NCI-H748 treated with DMSO at 0.1 percent for 48 hours (cell line): ENCODE data around the gene UBAC2.
A peak's percentile ranks its signal among the peaks of the same experiment; 100 is the strongest.

Source experiments
- DNase-seq: peaks from one replicate; lab custom pipeline; 2025; lab: John Stamatoyannopoulos, UW

Gene UBAC2, protein sequence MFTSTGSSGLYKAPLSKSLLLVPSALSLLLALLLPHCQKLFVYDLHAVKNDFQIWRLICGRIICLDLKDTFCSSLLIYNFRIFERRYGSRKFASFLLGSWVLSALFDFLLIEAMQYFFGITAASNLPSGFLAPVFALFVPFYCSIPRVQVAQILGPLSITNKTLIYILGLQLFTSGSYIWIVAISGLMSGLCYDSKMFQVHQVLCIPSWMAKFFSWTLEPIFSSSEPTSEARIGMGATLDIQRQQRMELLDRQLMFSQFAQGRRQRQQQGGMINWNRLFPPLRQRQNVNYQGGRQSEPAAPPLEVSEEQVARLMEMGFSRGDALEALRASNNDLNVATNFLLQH

DNA sequence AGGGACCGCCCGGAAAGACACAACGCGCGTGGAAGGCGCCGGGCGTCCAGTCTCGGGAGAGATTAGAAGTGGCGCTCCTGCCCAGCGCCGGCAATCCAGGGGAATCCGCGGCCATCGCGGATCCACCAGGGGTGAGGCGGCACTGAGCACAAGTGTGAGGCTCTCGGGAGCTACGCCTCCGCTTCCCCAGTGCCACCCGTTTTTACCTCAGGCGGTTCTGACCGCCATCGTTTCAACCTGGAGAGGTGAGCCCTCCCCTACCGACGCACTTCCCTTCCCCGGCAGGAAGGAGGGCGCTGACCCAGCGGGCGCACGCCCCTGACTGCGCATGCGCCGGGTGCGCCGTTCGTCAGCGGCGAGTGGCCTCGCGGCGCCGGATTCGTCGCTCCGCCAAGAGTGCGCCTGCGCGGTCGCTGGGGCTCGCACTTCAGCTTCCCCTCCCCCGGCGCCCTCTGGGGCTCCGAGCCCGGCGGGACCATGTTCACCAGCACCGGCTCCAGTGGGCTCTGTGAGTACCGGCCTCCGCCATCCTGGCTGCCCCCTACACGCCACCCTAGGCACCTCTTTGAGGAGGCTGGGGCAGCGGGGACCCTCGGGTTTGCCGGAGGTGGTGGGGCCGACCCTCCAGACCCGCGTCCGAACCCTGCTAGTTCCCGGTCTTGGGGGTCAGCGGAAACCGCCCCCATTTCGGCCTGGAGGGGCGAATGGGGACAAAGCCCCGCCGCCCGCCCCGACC is at the start of gene UBAC2:
Gene UBAC2 (plus strand): TSS at position 423 of the 736 bp plus-strand sequence. CDS start 55 bp downstream, at position 478.
- peak; percentile 80 for DNase-seq

DNA sequence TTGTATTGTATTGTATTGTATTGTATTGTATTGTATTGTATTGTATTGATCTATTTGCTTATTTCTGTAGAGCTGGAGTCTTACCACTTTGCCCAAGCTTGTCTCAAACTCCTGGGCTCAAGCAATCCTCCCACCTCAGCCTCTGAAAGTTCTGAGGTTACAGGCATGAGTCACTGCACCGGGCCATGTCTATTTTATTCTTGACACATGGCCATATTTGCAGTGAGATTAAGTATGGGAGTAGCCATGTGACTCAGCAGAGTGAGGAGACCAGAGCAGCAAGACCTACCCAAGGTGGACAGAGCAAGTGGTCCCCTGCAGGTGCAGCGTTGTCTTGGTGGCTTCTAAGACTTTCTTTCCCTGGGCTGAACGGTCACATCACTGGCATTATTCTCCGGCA is 49.1 kb upstream of the UBAC2 start:
- DNase-seq: no peak

DNA sequence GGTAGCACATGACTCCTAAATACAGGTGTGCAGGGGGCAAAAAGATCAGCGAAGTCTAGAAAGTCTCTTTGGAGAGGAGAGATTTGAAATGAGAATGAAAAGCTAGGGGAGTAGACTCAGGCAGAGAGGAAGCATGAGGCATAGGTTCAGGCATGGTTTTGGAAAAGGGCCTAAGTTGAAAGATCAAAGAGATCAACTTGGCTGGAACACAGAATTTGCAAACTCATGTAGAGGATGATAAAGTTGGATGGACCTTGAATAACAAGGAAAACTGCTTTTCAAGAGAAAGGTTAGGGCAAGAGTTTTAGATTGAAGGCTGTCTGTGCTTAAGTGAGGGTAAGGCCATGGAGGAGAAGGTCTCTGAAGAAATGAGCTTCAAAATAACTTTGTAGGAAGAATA is 47.4 kb upstream of the UBAC2 start:
- no peak for DNase-seq

DNA sequence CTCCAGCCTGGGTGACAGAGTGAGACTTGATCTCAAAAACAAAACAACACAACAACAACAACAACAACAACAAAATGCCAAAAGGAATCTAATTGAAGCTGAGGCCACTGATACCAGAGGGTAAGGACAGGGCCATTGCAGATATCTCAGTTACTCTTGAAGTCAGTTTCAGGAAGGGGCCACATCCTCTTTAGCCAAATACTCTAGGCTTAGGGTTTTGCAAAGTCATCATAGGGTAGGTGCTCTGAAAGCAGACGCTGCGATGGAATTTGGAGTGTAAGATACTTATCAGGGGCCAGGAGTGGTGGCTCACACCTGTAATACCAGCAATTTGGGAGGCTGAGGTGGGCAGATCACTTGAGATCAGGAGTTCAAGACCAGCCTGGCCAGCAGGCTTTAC is 46.6 kb upstream of the UBAC2 start:
- no peak for DNase-seq

DNA sequence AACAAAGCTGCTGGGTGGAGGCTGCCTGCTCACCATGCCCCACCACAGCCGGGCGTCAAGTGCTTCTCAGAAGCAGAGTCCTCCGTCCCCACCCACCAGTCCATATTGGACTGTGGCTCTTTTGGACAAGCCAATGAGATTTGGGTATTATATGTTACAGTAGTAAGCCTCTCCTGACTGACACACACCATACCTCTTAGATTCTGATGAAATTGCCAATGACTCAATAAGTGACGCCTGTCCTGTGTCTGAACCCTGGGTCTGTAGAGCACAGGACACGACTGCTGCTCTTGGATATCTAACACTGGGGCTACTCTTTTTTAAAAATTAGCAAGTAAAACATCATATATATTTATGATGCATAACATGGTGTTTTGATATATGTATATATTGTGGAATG is 44.8 kb upstream of the UBAC2 start:
- no peak for DNase-seq

DNA sequence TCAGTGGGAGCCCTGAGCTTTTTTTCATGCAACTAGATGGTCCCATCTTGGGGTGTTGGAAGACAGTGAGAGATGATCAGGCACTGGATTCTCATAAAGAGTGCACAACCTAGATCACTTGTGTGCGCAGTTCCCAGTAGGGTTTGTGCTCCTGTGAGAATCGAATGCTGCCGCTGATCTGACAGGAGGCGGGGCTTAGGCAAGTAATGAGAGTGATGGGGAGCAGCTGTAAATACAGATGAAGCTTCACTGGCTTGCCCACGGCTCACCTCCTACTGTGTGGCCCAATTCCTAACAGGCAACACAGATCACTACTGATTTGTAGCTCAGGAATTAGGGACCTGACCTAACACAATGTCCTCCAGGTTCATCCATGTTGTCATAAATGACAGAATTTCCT is 43.6 kb upstream of the UBAC2 start:
- DNase-seq: no peak

DNA sequence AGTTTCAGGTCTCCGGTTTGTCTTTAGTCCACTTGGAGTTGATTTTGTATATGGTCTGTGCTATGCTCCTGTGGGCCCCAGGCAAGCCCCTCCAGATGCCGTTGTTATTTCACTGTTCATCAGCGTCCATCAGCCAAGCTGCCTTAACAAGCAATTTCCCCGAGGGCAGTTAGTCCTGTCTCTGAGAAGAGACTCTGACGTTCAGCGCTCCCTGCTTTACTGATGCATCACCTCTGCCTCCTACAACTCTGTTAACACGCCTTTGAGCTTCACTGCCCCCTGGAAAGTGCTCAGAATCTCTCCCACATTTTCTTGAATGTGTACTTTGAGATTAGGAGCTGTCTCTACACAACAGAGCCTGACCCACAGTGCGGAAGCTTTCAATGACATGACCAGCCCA is 41.8 kb upstream of the UBAC2 start:
- no peak for DNase-seq

DNA sequence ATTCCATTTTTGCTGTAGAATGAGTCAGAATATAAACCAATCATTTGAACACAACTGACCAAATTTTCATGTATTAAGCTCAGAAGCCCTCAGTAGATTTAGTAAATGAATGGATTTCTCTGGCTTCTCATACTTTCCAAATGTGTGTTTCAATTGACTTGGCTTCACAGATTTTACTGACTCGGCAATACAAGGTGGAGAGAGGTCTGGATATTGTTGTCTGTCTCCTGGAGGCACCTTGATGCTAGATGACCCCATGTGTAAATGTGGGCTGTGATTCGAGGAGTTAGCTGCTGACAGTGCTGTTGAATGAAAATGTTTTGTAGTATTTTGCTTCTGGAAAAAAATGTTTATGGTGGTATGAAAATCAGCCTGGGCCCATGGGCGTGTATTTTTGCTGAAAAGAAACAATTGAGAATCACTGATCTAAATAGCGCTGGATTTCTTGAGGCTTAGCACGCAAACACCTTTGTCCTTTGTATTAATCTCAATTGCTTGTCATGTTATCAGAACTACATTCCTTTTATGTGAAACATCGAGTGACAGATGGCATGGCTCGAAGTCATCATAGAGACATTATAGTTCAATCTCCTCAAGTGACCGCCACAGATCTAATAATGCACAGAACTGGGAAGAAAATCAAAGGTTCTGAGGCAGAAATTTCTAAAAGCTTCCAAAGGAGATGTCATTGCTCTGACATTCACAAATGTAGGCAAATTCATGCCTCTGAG is 41.2 kb upstream of the UBAC2 start:
- DNase-seq: no peak

DNA sequence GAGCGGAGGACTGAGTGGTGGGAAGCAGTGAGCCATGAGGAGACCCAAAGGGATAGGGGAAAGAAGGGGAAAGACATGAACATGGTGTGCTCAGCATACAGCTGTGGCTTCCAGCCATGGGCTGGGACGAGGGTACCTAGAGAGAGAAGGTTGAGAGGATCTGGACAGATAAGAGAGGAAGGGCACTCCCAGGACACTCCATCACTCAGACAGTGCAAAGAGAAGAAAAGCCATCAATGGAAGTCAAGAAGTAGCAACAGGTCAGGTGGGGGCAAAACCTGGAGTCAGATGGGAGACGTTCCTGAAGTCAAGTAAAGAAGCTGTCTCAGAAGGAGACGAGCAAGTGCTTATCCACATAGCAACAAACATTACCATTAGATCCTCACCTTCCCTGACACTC is 40.2 kb upstream of the UBAC2 start:
- no peak for DNase-seq

DNA sequence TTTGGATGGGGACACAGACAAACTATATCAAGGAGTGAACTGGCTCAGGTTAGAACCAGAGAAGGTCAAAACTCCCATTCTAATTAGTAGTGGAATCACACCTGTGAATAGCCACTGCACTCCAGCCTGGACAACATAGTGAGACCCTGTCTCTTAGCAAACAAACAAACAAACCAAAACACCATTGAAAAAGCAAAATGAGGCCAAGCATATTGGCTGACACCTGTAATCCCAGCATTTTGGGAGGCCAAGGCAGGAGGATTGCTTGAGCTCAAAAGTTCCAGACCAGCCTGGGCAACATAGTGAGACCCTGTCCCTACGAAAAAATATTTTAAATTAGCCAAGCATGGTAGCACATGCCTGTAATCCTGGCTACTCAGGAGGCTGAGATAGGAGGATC is 39.1 kb upstream of the UBAC2 start:
- no peak for DNase-seq

DNA sequence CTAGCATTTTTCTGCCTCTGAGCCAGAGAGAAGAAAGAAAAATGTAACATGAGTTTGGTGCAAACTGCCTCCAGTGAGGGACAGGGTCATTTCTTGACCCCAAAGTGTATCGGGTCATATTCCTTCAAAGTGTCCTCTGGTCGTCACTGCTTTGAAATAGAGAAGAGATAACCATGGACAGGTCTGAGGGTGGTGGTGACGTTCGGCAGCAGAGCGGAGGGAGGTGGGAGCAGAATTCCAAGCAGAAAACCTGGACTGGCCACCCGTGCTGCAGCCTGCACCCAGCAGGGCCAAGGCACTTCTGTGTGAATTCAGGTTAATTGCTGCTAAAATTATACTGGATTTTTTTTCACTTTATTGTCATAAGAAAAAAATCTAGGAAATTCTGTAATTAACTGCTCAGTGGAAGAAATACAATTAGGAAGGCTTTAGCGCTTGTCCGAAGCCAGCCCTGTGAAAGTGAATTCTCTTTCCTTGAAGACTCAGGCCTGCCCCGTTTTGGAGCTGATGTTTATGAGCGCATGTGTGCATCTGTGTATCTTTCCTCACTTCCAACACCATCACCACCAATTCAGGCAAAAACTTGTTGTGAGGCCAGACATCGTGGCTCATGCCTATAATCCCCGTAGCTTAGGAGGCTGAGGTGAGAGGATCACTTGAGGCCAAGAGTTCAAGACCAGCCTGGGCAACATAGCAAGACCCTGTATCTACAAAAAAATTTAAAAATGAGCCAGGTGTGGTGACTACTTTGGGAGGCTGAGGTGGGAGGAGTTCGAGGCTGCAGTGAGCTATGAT is 37.9 kb upstream of the UBAC2 start:
- no peak for DNase-seq

DNA sequence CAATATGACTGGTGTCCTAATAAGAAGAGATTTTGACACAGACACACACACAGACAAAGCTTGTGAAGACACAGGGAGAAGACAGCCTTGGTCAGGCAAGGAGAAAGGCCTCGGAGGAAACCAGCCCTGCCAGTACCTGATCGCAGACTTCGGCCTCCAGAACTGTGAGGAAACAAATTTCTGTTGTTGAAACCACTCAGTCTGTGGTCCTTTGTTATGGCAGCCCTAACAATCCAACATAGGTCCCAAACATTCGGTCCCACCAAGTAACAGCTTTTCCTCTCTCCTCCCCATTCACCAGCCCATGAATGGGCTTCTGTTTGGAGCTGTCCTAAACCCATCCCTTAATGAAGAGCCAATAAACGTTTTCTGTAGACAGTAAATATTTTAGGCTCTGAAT is 36.4 kb upstream of the UBAC2 start:
- DNase-seq: no peak

DNA sequence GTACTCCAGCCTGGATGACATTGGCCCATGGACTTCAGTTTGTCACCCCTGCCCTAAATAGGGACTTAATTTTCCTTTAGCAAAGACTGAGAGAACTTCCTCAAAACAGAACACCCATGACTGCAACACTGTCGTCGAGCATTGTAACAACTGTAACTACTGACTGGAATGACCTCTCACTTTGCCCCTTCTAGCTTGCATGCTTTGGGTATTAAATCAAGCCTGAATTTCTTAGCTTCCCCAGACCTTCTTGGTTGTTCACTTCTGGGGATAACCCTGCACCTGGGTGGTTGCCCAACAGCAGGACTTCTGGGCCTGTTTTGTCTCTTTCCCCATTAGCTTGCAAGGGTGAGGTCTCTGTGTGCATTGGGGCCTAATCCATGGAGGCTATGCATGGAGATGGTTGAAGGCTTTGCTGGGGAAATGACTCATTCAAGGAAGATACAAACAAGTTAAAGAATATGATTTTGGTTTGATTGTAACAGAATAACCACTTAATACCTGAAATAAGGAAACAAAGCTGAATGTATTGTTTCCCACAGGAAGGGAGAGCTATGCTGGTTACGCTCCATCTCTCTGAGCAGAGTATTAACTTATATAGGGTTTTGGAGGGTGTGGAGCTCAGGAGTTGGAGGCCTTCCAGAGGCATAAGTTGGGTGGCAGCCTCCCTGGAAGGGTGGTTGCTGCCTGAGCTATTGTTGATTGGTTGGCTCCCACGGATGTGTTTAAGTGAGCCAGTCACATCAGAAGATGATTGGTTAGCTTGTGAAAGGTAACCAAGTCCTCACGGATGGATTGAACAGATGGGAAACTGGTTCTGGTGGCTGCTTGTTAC is 34.7 kb upstream of the UBAC2 start:
- DNase-seq: no peak

DNA sequence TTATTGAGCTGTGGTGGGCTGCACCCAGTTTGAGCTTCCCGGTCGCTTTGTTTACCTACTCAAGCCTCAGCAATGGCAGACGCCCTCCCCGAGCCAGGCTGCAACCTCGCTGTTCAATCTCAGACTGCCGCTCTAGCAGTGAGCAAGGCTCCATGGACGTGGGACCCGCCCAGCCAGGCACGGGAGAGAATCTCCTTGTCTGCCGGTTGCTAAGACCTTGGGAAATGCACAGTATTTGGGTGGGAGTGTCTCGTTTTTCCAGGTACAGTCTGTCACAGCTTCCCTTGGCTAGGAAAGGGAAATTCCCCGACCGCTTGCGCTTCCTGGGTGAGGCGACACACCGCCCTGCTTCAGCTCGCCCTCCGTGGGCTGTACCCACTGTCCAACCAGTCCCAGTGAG is 27.7 kb upstream of the UBAC2 start:
- DNase-seq: no peak

DNA sequence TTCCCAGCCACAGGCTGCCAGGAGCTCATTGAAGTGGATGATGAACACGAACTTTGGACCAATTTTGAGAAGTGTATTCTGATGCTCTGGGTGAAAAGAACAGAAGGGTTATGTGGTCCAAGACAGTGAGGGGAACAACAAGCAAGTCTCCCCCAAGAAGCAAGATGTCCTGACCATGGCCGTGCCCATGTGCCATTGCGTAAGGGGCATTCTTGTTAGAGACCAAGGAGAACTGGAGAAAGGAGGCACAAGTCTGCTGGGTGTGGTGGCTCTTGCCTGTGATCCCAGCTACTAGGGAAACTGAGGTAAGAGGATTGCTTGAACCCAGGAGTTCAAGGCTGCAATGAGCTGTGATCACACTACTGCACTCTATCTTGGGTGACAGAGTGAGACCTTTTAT is 27.0 kb upstream of the UBAC2 start:
- DNase-seq: no peak

DNA sequence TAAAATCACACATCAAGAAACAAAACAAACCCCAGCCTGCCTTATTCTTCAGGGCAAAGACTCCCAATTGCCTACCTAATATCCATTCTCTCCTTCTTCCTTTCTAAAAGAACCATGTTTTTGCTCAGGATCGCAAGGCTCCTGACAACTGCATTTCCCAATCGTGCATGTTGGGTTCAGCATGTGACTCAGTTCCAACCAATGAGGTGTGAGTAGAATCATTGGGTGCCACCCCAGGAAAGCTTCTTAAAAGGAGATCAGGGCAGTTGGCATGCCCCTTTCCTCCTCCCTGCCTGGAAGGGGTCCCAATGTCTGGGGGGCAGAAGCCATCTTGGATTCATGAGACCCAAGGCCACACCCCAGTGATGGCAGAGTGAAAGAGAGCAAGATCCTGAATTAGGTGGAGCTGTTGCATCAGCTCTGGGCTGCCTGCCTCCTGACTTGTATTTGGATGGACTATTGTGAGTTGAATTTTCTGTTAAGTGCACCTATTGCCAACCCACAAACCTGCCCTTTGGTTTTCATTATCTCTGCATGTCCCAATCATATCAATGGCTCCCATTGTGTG is 26.0 kb upstream of the UBAC2 start:
- DNase-seq: no peak

DNA sequence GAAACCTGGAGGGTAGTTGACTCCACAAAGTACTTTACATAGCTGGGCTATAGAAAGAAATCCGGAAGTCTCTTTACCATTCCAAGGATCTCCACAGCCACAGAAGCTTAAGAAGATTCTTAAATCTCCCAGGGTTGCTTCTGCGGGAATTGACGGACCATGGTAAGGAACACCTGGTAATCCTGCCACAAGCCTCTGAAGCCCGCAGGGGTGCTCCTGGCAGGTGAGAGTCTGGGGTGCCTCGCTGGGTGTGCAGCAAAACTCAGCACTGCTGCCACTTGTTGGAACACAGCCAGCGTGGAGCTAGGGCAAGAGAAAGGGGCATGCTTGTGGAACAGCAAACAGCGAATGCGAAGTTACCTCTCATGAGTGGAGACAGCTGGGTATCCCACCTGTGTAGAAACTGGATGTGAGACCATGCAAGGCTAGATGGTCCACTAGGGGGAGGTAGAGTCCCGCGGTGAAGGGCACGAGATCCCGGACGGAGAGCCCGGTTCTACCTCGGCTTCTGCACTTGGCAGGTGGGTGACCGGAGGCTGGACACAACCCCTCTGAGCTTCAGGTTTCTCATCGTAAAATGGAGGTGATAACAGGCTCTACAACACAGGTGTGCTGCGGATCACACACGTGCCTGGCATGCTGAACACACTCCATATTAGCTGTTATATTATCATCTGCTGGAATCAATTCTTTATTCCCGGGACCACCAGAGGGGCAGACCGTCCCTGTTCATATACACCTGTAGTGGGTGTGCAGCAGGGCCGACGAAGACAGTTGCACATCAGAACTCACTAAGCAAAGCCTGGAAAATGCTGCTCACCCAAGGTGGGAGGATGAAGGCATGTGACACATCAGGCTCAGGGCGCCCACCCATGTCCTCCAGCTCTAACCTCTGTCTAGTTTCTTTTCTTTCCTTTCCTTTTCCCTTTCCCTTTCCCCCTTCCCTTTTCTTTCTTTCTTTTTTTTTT is 24.1 kb upstream of the UBAC2 start:
- peak; percentile 68 for DNase-seq

DNA sequence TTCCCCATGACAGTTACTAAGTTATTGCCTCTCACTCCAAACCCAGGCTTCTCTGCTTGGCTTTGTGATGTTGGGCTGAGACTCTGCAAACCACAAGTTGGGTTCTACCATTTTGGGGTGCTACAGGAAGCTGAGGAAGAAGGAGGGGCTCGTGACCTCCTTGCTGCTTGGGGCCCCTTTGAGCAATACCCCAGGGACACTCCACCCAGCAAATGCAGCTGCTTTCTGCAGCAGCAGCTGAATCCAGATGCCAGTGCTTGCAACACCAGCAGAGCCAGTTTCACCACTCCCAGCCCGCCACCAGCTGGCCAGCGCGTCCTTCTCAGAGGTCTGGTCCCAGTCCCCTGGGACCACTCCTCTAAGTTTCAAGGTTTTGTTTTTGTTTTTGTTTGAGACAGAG is 22.0 kb upstream of the UBAC2 start:
- no peak for DNase-seq

DNA sequence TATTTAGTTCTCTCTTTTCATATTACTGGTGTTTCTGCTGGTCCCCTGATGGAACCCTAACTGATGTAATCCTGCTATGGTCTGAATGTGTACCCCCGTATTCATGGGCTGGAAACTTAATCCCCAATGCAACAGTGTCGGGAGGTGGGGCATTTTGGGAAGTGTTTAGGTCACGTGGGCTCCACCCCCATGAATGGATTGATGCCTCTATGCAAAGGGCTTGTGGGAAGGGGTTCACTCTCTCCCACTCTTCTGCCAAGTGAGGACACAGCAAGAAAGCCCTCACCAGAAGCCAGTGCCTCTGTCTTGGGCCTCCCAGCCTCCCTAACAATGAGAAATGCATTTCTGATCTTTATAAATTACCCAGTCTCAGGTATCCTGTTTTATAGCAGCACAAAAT is 21.2 kb upstream of the UBAC2 start:
- no peak for DNase-seq

DNA sequence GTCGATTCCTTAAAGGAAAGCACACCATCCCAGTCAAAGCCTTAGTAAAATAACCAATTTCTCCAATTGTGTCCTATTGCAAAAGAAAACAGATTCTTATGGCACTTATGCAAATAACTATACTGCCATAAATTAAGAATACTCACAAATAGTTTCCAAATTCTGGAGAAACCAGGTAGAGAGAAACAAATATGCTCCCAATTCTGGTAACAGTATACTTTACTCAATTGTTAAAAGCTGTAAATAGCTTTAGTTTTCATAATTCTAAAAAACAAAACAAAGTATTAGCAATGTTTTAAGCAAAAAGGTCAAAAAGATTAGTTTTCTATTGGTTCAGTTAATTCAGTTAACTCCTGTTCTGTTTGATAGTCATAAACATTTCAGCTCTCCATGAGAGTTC is 18.2 kb upstream of the UBAC2 start:
- no peak for DNase-seq
